ENCODE data around the gene ACE2. TPM values are rescaled to one million over a fixed set of nuclear protein-coding genes. Genes with fewer than 3 reads are reported as not detected.

ACE2 gene
- total RNA-seq, 8 experiments from 2014 or later, result 0.09 TPM; not detected in 7

- H3K27ac ChIP-seq, result no peak overlapping the region
- no peak for ATAC-seq (replicated peaks in 6 of 8)
- peaks cover 0 to 4% of the 10 kb centered on the region in 2 donors for H3K4me1 ChIP-seq (replicated peaks in 1 of 2)
- WGBS, 10 experiments, result 60 to 80% methylated on average over 1 of the region's 1 CpG; no CpG with 5 or more reads in 8 of the 10 experiments
- in situ Hi-C loops (cut with MboI; ENCODE audit: low pct_unique_long_range_greater_than_20kb in 2 of 9, low sequenced_read_pairs in 9 of 9, unreplicated experiment in 9 of 9), result no loop called here
- H3K4me3 ChIP-seq, result no peak overlapping the region
Observed at GRCh38 chrX:15566244-15566643, 34.5 kb downstream of the ACE2 start.

DNA sequence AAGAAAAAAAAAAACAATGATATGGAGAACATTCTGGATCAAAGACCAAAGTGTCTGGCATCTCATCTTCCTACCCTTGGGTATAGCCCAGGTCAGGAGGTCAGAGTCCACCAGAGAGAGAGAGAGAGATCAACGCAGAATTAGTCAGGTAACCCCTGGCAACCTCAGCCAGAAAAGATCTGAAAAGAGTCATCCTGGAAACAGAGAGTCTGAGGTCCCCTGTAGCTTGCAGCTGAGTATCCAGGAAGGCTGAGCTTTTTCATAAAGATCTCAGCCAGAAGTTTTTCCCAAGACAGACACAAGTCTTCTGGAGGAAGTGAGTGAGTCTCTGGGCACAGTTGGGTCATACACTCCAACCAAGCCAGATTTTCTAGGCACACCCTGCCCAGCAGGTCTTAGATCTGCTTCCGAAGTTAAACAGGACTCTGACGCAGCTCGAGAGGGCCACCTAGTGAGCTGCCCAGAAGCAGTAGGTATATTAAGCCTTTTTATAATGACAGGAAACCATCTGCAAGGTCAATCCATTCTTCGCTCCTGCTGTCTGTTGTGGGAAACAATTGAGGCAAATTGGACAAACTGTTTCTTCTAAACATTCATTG, 35.7 kb downstream of the ACE2 start:
- Histone ChIP-seq H3K4me1 (replicated peaks in 1 of 2) (peaks cover 0 to 4% of the 10 kb centered on the region in 2 donors), H3K27ac (no peak overlapping the region), H3K4me3 (no peak overlapping the region)
- peak in 7 of 8 experiments; percentile 33 to 99 (median 54) for ATAC-seq (replicated peaks in 6 of 8)
- in situ Hi-C loops (cut with MboI; ENCODE audit: low pct_unique_long_range_greater_than_20kb in 2 of 9, low sequenced_read_pairs in 9 of 9, unreplicated experiment in 9 of 9), result no loop called here
- 11 to 39% (median 17%) methylated on average over 1 to 4 of the region's 5 CpGs; no CpG with 5 or more reads in 7 of the 10 experiments for WGBS, 10 experiments

GRCh38 chrX:15563056-15563455, 37.7 kb downstream of the ACE2 start:
- in situ Hi-C loops (cut with MboI; ENCODE audit: low pct_unique_long_range_greater_than_20kb in 2 of 9, low sequenced_read_pairs in 9 of 9, unreplicated experiment in 9 of 9), result no loop called here
- no peak for ATAC-seq (replicated peaks in 6 of 8)
- peaks cover 0 to 4% of the 10 kb centered on the region in 2 donors for H3K4me1 ChIP-seq (replicated peaks in 1 of 2)

GRCh38 chrX:15560924-15561323, 39.8 kb downstream of the ACE2 start:
- Histone ChIP-seq H3K4me3 (no peak overlapping the region), H3K4me1 (replicated peaks in 1 of 2) (peaks cover 0 to 4% of the 10 kb centered on the region in 2 donors), H3K27ac (no peak overlapping the region)
- in situ Hi-C loops (cut with MboI; ENCODE audit: low pct_unique_long_range_greater_than_20kb in 2 of 9, low sequenced_read_pairs in 9 of 9, unreplicated experiment in 9 of 9), result no loop called here
- peak in 2 of 8 experiments; percentile 27 to 91 for ATAC-seq (replicated peaks in 6 of 8)
- 70 to 100% (median 80%) methylated on average over 1 to 3 of the region's 3 CpGs; no CpG with 5 or more reads in 5 of the 10 experiments for WGBS, 10 experiments

More at GRCh38 chrX:15563056-15563455, 37.7 kb downstream of the ACE2 start:
- Histone ChIP-seq H3K4me3 (no peak overlapping the region), H3K27ac (no peak overlapping the region)
- WGBS, 10 experiments, result 11 to 89% (median 78%) methylated on average over 1 to 6 of the region's 7 CpGs; no CpG with 5 or more reads in 6 of the 10 experiments

- Histone ChIP-seq H3K4me1 (replicated peaks in 1 of 2) (no peaks in the 10 kb centered on the region), H3K4me3 (no peak overlapping the region), H3K27ac (no peak overlapping the region)
- WGBS, 10 experiments, result 0 to 93% (median 50%) methylated on average over 1 to 3 of the region's 3 CpGs; no CpG with 5 or more reads in 5 of the 10 experiments
- in situ Hi-C loops (cut with MboI; ENCODE audit: low pct_unique_long_range_greater_than_20kb in 2 of 9, low sequenced_read_pairs in 9 of 9, unreplicated experiment in 9 of 9), result no loop called here
- peak in 1 of 8 experiments; percentile 75 for ATAC-seq (replicated peaks in 6 of 8)
Observed at GRCh38 chrX:15559227-15559626, 41.5 kb downstream of the ACE2 start.

- no peak for ATAC-seq (replicated peaks in 6 of 8)
- 56 to 100% (median 89%) methylated on average over 1 to 7 of the region's 8 CpGs; no CpG with 5 or more reads in 3 of the 10 experiments for WGBS, 10 experiments
- H3K4me3 ChIP-seq, result no peak overlapping the region
- H3K27ac ChIP-seq, result no peak overlapping the region
- in situ Hi-C loops (cut with MboI; ENCODE audit: low pct_unique_long_range_greater_than_20kb in 2 of 9, low sequenced_read_pairs in 9 of 9, unreplicated experiment in 9 of 9), result no loop called here
- no peaks in the 10 kb centered on the region for H3K4me1 ChIP-seq (replicated peaks in 1 of 2)
Observed at GRCh38 chrX:15549189-15550012, 51.4 kb downstream of the ACE2 start.

- Histone ChIP-seq H3K4me3 (no peak overlapping the region), H3K4me1 (replicated peaks in 1 of 2) (no peaks in the 10 kb centered on the region), H3K27ac (no peak overlapping the region)
- no peak for ATAC-seq (replicated peaks in 6 of 8)
- in situ Hi-C loops (cut with MboI; ENCODE audit: low pct_unique_long_range_greater_than_20kb in 2 of 9, low sequenced_read_pairs in 9 of 9, unreplicated experiment in 9 of 9), result no loop called here
- 0 to 100% (median 100%) methylated on average over 1 of the region's 2 CpGs; no CpG with 5 or more reads in 5 of the 10 experiments for WGBS, 10 experiments
Observed at GRCh38 chrX:15547356-15547755, 53.4 kb downstream of the ACE2 start.

DNA sequence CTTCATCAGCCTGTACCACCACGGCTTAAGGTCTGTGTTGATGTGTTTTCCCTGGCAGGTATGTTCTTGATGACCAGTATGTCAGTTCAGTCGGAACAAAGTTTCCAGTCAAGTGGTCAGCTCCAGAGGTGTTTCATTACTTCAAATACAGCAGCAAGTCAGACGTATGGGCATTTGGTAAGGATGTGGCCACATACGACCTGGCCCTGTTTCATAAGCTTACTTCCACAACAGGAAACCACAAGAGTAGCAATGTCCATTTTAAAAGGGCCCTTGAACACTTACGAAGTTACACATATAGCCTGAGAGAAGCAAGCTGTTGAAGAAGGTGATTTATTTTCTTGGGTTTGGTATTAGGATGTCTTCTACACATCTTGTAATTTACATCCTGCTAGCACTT, 54.0 kb downstream of the ACE2 start:
- in situ Hi-C loops (cut with MboI; ENCODE audit: low pct_unique_long_range_greater_than_20kb in 2 of 9, low sequenced_read_pairs in 9 of 9, unreplicated experiment in 9 of 9), result no loop called here
- H3K4me3 ChIP-seq, result no peak overlapping the region
- H3K27ac ChIP-seq, result no peak overlapping the region
- H3K4me1 ChIP-seq (replicated peaks in 1 of 2), result no peaks in the 10 kb centered on the region
- 80 to 100% (median 86%) methylated on average over 1 to 4 of the region's 5 CpGs; no CpG with 5 or more reads in 7 of the 10 experiments for WGBS, 10 experiments
- ATAC-seq (replicated peaks in 6 of 8), result no peak

DNA sequence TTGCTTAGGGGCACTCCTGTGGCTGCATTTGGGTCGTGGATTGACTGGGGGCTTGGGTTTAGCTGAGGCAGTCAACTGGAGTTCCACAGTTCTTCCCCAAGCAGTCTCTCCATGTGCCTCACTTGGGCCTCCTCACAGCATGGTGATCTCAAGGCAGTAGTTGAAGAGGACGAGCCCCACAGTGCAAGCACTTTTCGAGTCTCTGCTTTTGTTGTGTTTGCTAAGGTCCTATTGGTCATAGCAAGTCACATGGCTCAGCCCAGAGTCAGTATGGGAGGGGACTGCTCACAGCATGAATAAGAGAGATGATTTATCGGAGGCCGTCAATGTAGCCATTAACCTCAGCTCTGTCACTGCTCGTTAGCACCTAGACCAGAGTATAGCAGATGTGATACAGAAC, 70.4 kb downstream of the ACE2 start:
- 83 to 94% methylated on average over 3 of the region's 6 CpGs; no CpG with 5 or more reads in 8 of the 10 experiments for WGBS, 10 experiments
- peak in 3 of 8 experiments; percentile 36 to 79 (median 59) for ATAC-seq (replicated peaks in 6 of 8)
- Histone ChIP-seq H3K27ac (no peak overlapping the region), H3K4me3 (no peak overlapping the region), H3K4me1 (replicated peaks in 1 of 2) (no peaks in the 10 kb centered on the region)
- in situ Hi-C loops (cut with MboI; ENCODE audit: low pct_unique_long_range_greater_than_20kb in 2 of 9, low sequenced_read_pairs in 9 of 9, unreplicated experiment in 9 of 9), result no loop called here

- no peak overlapping the region for H3K4me3 ChIP-seq
- no peaks in the 10 kb centered on the region for H3K4me1 ChIP-seq (replicated peaks in 1 of 2)
- ATAC-seq (replicated peaks in 6 of 8), result no peak
- in situ Hi-C loops (cut with MboI; ENCODE audit: low pct_unique_long_range_greater_than_20kb in 2 of 9, low sequenced_read_pairs in 9 of 9, unreplicated experiment in 9 of 9), result no loop called here
- H3K27ac ChIP-seq, result no peak overlapping the region
Observed at GRCh38 chrX:15529165-15529564, 71.6 kb downstream of the ACE2 start.

GRCh38 chrX:15525664-15526416, 74.9 kb downstream of the ACE2 start:
- 40 to 100% (median 85%) methylated on average over 1 to 7 of the region's 8 CpGs; no CpG with 5 or more reads in 1 of the 10 experiments for WGBS, 10 experiments
- in situ Hi-C loops (cut with MboI; ENCODE audit: low pct_unique_long_range_greater_than_20kb in 2 of 9, low sequenced_read_pairs in 9 of 9, unreplicated experiment in 9 of 9), result no loop called here
- H3K4me3 ChIP-seq, result no peak overlapping the region
- H3K4me1 ChIP-seq (replicated peaks in 1 of 2), result no peaks in the 10 kb centered on the region
- H3K27ac ChIP-seq, result no peak overlapping the region
- ATAC-seq (replicated peaks in 6 of 8), result no peak

- ATAC-seq (replicated peaks in 6 of 8), result no peak
Observed at GRCh38 chrX:15524417-15524816, 76.3 kb downstream of the ACE2 start.

DNA sequence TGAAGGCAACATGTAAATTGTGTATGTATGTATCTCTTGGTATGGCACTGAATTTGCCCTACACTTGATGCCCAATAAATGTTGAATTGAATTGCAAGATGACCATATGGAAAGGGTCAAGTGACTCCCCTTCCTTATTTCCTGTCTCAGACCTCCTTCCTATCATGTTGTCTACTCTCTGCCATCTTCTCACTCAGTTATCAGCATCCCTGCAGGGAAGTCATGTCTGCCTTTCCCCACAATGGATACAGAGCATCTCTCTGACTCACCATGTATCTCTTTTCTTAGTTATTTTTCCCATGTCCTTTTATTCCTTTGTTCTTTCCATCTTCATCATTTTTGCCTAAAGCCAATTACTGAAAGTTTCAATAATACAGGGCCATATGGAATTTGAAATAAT, 77.7 kb downstream of the ACE2 start:
- Histone ChIP-seq H3K4me3 (no peak overlapping the region), H3K27ac (no peak overlapping the region), H3K4me1 (replicated peaks in 1 of 2) (no peaks in the 10 kb centered on the region)
- no peak for ATAC-seq (replicated peaks in 6 of 8)
- in situ Hi-C loops (cut with MboI; ENCODE audit: low pct_unique_long_range_greater_than_20kb in 2 of 9, low sequenced_read_pairs in 9 of 9, unreplicated experiment in 9 of 9), result no loop called here

More at GRCh38 chrX:15524417-15524816, 76.3 kb downstream of the ACE2 start:
- in situ Hi-C loops (cut with MboI; ENCODE audit: low pct_unique_long_range_greater_than_20kb in 2 of 9, low sequenced_read_pairs in 9 of 9, unreplicated experiment in 9 of 9), result no loop called here
- H3K27ac ChIP-seq, result no peak overlapping the region
- H3K4me3 ChIP-seq, result no peak overlapping the region
- H3K4me1 ChIP-seq (replicated peaks in 1 of 2), result no peaks in the 10 kb centered on the region

Data from motor neuron (in vitro differentiated cells).